Vagina (tissue), 2 donors: ENCODE results near the gene EZR. TPM values are rescaled to one million over a fixed set of nuclear protein-coding genes. Genes with fewer than 3 reads are reported as not detected.
"Not testable (repeated sequence)": the region's sequence is repeated elsewhere in the genome, so short reads cannot be mapped to it uniquely, and the experiment has no call there.

ENCODE experiments used
- DNase-seq, 2 donors: peaks; one replicate each; pipeline ENCODE4 v3.0.0-alpha.2; 2017; ENCODE audit errors: extremely low spot score in 2 of 2
- H3K27ac ChIP-seq: fragments of 200-600 bp; sonication (generic); one replicate; pipeline ENCODE4 v1.5.1; 2019
- H3K27me3 ChIP-seq: fragments of 200-600 bp; sonication (generic); one replicate; pipeline ENCODE4 v1.5.1; 2019
- H3K36me3 ChIP-seq, 2 donors: fragments of 200-600 bp; sonication (generic); one replicate each; pipeline ENCODE4 v1.5.1; 2017 to 2019
- H3K4me1 ChIP-seq: fragments of 200-600 bp; sonication (generic); one replicate; pipeline ENCODE4 v1.5.1; 2019
- H3K4me3 ChIP-seq, 2 donors: fragments of 200-600 bp; sonication (generic); 1 replicate in 1 of 2; 2 replicates in 1 of 2; pipeline ENCODE4 v1.5.1; 2016 to 2019
- H3K9me3 ChIP-seq: fragments of 200-600 bp; sonication (generic); one replicate; pipeline ENCODE4 v1.5.1; 2019
- POLR2A ChIP-seq, 2 donors: fragments of 450-650 bp; IDR thresholded peaks; one replicate each; pipeline ENCODE4 v1.6.1; 2017; ENCODE audit warnings: antibody characterized with exemption in 2 of 2, mild to moderate bottlenecking in 2 of 2, moderate library complexity in 2 of 2
- POLR2AphosphoS5 ChIP-seq, 2 donors: sonication (generic); formaldehyde crosslinking; IDR thresholded peaks; one replicate each; pipeline ENCODE4 v1.9.0; 2017; ENCODE audit warnings: antibody characterized with exemption in 2 of 2, mild to moderate bottlenecking in 2 of 2, low read depth in 1 of 2; ENCODE audit not compliant: insufficient read depth in 1 of 2
- intact Hi-C: fragments of 100-400 bp; cut with DNase I; formaldehyde crosslinking; loops from one replicate; pipeline ENCODE4 v1.15.1; 2023
- total RNA-seq: library from RNA; depleted of rRNA; stranded (reverse); fragments of >200 nt; gene quantifications from one replicate; pipeline ENCODE4 v1.2.3, GENCODE V29; 2016
- TF ChIP-seq, protein P1 (sequence below), 3 experiments: fragments of 450-650 bp in 2 of 3; fragments of 200-600 bp in 1 of 3; sonication (generic) in 1 of 3; IDR thresholded peaks; one replicate each; pipeline ENCODE4 v1.5.1; 2017 to 2019; ENCODE audit warnings: antibody characterized with exemption in 3 of 3, mild to moderate bottlenecking in 2 of 3, moderate library complexity in 2 of 3

EZR gene
- total RNA-seq, 1 donor from 2014 or later = 99.7 TPM

DNA sequence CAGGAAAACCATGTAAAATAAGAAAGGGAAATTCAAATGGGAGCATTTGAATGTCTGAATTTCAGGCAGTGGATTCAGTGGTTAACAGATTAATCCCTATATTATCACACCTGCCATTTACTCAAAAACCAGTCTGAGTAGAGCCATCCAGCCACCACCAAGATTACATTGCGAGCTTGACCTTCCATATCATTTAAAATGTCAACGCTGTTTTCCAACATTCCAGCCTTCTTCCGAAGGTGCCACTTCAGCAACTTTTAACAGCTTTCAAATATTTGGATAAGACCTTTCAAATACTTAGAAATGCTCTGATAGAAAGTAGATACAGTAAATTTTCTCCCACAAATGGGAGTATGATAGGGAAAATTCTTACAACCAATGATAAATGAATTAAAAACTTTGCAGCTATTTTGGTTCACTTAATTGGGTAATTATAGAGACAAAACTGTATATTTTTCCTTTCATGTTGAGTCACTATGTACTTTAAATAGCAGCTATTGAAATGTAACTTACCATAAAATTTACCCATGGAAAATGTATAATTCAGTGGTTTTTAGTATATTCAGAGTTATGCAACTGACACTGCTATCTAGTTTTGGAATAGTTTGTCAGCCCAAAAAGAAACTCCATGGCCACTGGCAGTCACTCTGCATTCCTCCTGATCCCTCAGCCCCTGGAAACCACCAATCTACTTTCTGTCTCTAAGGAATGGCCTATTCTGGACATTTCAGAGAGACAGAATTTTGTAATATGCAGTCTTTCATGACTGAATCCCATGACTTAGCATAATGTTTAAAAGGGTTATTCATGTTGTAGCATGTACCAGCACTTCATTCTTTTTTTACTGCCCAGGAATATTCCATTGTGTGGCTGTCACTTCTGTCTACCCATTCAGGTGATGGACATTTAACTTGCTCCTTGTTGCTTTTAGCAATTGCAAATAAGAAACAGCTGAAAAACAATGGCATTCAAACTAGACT lies 21.5 kb downstream of the EZR start:
- Histone ChIP-seq H3K36me3 (no peaks in the 10 kb centered on the region), H3K9me3 (no peaks in the 10 kb centered on the region), H3K4me1 (peaks cover 45% of the 10 kb centered on the region), H3K27ac (no peak overlapping the region), H3K4me3 (no peak overlapping the region), H3K27me3 (no peaks in the 10 kb centered on the region)
- TF ChIP-seq, protein P1, sequence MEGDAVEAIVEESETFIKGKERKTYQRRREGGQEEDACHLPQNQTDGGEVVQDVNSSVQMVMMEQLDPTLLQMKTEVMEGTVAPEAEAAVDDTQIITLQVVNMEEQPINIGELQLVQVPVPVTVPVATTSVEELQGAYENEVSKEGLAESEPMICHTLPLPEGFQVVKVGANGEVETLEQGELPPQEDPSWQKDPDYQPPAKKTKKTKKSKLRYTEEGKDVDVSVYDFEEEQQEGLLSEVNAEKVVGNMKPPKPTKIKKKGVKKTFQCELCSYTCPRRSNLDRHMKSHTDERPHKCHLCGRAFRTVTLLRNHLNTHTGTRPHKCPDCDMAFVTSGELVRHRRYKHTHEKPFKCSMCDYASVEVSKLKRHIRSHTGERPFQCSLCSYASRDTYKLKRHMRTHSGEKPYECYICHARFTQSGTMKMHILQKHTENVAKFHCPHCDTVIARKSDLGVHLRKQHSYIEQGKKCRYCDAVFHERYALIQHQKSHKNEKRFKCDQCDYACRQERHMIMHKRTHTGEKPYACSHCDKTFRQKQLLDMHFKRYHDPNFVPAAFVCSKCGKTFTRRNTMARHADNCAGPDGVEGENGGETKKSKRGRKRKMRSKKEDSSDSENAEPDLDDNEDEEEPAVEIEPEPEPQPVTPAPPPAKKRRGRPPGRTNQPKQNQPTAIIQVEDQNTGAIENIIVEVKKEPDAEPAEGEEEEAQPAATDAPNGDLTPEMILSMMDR (IDR thresholded peaks at IDR 0.05) = no peak
- TF ChIP-seq POLR2AphosphoS5 (IDR thresholded peaks at IDR 0.05; ENCODE audit: insufficient read depth in 1 of 2, low read depth in 1 of 2) = peak in 1 of 2 donors; percentile 57
- intact Hi-C loops = no loop called here
- DNase-seq = no peak

DNA sequence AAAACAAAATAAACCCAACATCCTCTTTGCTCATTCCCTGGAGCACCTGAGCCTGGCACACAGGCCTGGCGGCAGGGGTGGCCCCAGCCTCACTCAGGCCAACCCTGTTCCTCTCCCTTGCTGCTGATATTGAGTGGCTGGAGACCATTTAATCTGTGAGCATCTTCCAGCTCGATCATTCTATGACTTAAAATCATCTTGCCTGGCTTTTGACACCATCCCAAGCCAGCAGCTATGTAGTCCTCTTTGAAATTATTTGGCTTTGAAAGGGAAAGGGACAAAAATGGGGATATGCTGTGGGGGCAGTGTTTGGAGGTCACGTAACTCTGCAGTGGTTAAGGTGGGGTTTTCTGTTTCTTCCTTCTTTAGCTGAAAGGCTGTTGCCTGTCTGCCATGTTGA lies 22.8 kb downstream of the EZR start:
- Histone ChIP-seq H3K27ac (no peak overlapping the region), H3K27me3 (no peaks in the 10 kb centered on the region), H3K9me3 (no peaks in the 10 kb centered on the region), H3K4me3 (no peak overlapping the region), H3K4me1 (peaks cover 42% of the 10 kb centered on the region), H3K36me3 (no peaks in the 10 kb centered on the region)
- DNase-seq = no peak
- intact Hi-C loops = no loop called here
- TF ChIP-seq POLR2A (IDR thresholded peaks at IDR 0.05) (no peak), POLR2AphosphoS5 (IDR thresholded peaks at IDR 0.05; ENCODE audit: insufficient read depth in 1 of 2, low read depth in 1 of 2) (no peak)
- TF ChIP-seq, protein P1 (IDR thresholded peaks at IDR 0.05) = no peak

DNA sequence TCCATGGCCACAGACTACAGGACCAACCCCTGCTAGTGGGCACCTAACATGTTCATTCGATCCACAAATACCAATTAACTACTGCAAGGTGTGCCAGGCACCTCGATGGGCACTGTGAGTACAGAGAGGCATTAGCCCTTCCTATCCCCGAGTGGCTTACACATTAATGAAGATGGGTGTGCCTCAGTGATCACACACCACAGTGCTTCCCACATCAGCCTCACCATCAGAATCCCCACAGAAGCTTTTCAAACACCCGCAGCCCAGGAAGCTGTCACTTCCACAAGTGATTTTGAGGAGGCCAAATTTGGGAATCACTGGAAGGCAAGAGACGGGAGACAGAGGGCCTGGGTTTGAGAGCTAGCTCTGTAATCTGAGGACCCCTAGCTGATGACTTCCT lies 23.7 kb downstream of the EZR start:
- Histone ChIP-seq H3K27me3 (no peaks in the 10 kb centered on the region), H3K36me3 (no peaks in the 10 kb centered on the region), H3K9me3 (no peaks in the 10 kb centered on the region), H3K4me1 (peaks cover 41% of the 10 kb centered on the region), H3K27ac (no peak overlapping the region), H3K4me3 (no peak overlapping the region)
- no peak for DNase-seq
- TF ChIP-seq POLR2A (IDR thresholded peaks at IDR 0.05) = no peak
- TF ChIP-seq, protein P1 (IDR thresholded peaks at IDR 0.05) = no peak
- TF ChIP-seq POLR2AphosphoS5 (IDR thresholded peaks at IDR 0.05; ENCODE audit: insufficient read depth in 1 of 2, low read depth in 1 of 2) = no peak
- intact Hi-C loops = no loop called here

DNA sequence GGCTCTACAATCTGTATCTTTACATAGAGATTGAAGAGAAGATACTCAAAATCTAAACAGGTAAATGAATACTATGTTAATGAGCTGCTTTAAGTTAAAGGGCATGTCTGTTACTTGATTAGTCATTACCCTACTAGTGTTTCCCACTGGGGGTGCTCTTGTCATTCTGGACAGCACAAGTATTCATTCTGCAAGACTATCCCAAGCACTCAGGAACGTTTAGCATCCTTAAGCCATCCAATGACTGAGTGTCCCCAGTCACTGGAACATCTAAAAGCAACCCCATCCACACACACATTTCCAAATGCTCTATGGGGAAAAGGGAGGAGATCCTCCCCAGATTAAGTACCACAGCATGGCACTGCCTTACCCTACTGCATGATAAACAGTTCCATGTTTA lies 25.7 kb downstream of the EZR start:
- peaks cover 20% of the 10 kb centered on the region for H3K4me1 ChIP-seq
- intact Hi-C loops = no loop called here
- no peak overlapping the region for H3K27ac ChIP-seq

DNA sequence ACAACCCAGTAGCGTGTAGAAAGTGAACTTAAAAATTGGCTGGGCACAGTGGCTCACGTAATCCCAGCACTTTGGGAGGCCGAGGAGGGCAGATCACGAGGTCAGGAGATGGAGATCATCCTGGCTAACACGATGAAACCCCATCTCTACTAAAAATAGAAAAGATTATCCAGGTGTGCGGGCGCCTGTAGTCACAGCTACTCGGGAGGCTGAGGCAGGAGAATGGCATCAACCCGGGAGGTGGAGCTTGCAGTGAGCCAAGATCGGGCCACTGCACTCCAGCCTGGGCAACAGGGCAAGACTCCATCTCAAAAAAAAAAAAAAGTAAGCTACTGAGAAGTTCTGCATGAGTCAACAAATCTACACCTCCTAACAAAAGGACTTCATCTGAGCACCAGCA lies 26.7 kb downstream of the EZR start:
- intact Hi-C loops, DNase-seq, H3K4me3 ChIP-seq, H3K27ac ChIP-seq, H3K27me3 ChIP-seq, H3K9me3 ChIP-seq: not testable (repeated sequence)
- Histone ChIP-seq H3K4me1 (peaks cover 11% of the 10 kb centered on the region), H3K36me3 (peaks cover 0 to 17% of the 10 kb centered on the region in 2 donors)

More for the DNA sequence above, 25.7 kb downstream of the EZR start:
- no peaks in the 10 kb centered on the region for H3K9me3 ChIP-seq
- H3K36me3 ChIP-seq = peaks cover 0 to 8% of the 10 kb centered on the region in 2 donors
- no peaks in the 10 kb centered on the region for H3K27me3 ChIP-seq
- no peak overlapping the region for H3K4me3 ChIP-seq
- DNase-seq = no peak
- TF ChIP-seq POLR2A (IDR thresholded peaks at IDR 0.05) = no peak
- TF ChIP-seq, protein P1 (IDR thresholded peaks at IDR 0.05) = peak in 1 of 3 experiments; percentile 5
